Activated CD4-positive, alpha-beta T cell treated with anti-CD3 and anti-CD28 coated beads, Interleukin-2, amount 10 ng/mL, durations not matched to agents 24 days and 14 days (primary cell): ENCODE measurements around the gene EFCAB11. TPM values are rescaled to one million over a fixed set of nuclear protein-coding genes. Genes with fewer than 3 reads are reported as not detected.

Experiments used
- DNase-seq: peaks from one replicate; pipeline ENCODE4 v3.0.0; 2022
- H3K27ac Mint-ChIP-seq: one replicate; pipeline ENCODE4 v1.8.0; 2022; ENCODE audit warnings: mild to moderate bottlenecking, mixed read lengths
- H3K27me3 Mint-ChIP-seq: one replicate; pipeline ENCODE4 v1.8.0; 2022; ENCODE audit warnings: mixed read lengths
- H3K36me3 Mint-ChIP-seq: one replicate; pipeline ENCODE4 v1.8.0; 2022; ENCODE audit warnings: low read depth, mild to moderate bottlenecking, mixed read lengths
- H3K4me1 Mint-ChIP-seq: one replicate; pipeline ENCODE4 v1.8.0; 2021; ENCODE audit warnings: mixed read lengths
- H3K4me3 Mint-ChIP-seq: one replicate; pipeline ENCODE4 v1.8.0; 2022; ENCODE audit warnings: mild to moderate bottlenecking, moderate library complexity, mixed read lengths
- H3K9me3 Mint-ChIP-seq: one replicate; pipeline ENCODE4 v1.8.0; 2021; ENCODE audit warnings: mixed read lengths
- intact Hi-C: fragments of 100-400 bp; cut with micrococcal nuclease; formaldehyde crosslinking; loops from one replicate; pipeline ENCODE4 v1.15.1; 2023
- total RNA-seq: library from RNA; stranded (reverse); gene quantifications from 2 replicates; pipeline ENCODE4 v1.2.3, GENCODE V29; 2022

EFCAB11 gene
- total RNA-seq, 1 donor from 2014 or later: 6.8 TPM

DNA sequence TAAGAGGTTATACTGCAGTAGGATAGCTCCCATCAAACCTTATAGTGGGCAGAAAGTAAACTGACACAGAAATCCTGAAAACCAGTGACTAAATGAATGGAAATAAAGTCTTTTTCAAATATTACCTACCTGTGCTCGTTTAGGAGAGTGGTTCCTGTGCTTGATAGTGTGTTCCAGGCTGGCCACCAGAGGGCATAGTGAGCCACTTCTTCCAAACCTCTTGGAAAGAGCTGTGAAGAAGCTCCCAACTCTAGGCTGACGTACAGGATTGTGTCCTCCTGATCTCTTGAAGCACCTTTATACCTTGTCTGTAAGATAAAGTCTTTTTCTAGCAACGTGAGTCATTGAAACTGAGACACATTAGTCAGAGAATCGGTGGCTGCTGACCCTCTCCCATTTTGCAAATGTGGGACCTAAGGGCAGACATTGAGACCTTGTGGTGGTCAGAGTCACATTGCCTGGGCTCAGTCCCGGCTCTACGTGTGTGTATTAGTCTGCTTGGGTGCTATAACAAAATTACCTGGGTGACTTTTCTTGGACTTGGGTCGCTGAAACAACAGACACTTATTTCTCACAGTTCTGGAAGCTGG lies 18.8 kb upstream of the EFCAB11 start:
- peak; percentile 84 for DNase-seq
- intact Hi-C loops: loop anchor here (1.0 kb wide), 3 partner anchors 34 to 262 kb away; no protein-coding TSS in a partner anchor
- no peaks in the 10 kb centered on the region for H3K27me3 Mint-ChIP-seq
- no peaks in the 10 kb centered on the region for H3K9me3 Mint-ChIP-seq
- H3K36me3 Mint-ChIP-seq: peaks cover 67% of the 10 kb centered on the region
- no peak overlapping the region for H3K4me3 Mint-ChIP-seq
- H3K27ac Mint-ChIP-seq: no peak overlapping the region
- H3K4me1 Mint-ChIP-seq: peaks cover 4% of the 10 kb centered on the region

GRCh38 chr14:89965839-89966238 lies 11.3 kb upstream of the EFCAB11 start:
- Mint-ChIP-seq H3K4me3 (no peak overlapping the region), H3K4me1 (peaks cover 30% of the 10 kb centered on the region), H3K27me3 (no peaks in the 10 kb centered on the region), H3K27ac (no peak overlapping the region), H3K36me3 (peaks cover 80% of the 10 kb centered on the region), H3K9me3 (no peaks in the 10 kb centered on the region)
- DNase-seq: no peak
- intact Hi-C loops: no loop called here

DNA sequence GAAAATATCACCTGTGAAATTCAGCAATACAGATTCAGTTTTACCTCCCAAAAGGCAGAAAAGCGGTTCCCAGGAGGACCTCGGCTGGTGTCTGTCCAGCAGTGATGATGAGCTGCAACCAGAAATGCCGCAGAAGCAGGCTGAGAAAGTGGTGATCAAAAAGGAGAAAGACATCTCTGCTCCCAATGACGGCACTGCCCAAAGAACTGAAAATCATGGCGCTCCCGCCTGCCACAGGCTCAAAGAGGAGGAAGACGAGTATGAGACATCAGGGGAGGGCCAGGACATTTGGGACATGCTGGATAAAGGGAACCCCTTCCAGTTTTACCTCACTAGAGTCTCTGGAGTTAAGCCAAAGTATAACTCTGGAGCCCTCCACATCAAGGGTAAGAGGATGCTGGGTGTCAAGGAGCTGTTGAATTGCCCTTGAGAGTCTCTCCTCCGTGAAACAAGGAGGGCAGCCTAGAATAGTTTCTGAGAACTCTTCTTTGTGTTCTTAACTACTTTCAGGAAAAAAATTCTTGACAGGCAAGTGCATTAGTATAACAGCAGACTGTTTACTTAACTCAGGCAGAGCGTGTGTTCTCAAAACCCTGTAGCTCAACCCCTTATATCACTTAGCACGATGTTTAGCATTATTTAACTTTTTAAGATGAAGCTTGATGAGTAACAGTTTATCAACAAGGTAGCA lies 8.9 kb upstream of the EFCAB11 start:
- Mint-ChIP-seq H3K36me3 (peaks cover 78% of the 10 kb centered on the region), H3K27ac (peak overlapping the region; percentile 4), H3K27me3 (no peaks in the 10 kb centered on the region), H3K4me3 (no peak overlapping the region), H3K4me1 (peaks cover 44% of the 10 kb centered on the region), H3K9me3 (no peaks in the 10 kb centered on the region)
- no peak for DNase-seq
- intact Hi-C loops: no loop called here

- Mint-ChIP-seq H3K4me1 (peaks cover 60% of the 10 kb centered on the region), H3K27ac (peak overlapping the region; percentile 76), H3K9me3 (no peaks in the 10 kb centered on the region), H3K36me3 (peaks cover 81% of the 10 kb centered on the region), H3K4me3 (peak overlapping the region; percentile 60), H3K27me3 (no peaks in the 10 kb centered on the region)
- DNase-seq: no peak
- intact Hi-C loops: loop anchor here (1.0 kb wide), 1 partner anchor 532 kb away; no protein-coding TSS in a partner anchor
These were observed 6.4 kb upstream of the EFCAB11 start for GRCh38 chr14:89960914-89961313.

DNA sequence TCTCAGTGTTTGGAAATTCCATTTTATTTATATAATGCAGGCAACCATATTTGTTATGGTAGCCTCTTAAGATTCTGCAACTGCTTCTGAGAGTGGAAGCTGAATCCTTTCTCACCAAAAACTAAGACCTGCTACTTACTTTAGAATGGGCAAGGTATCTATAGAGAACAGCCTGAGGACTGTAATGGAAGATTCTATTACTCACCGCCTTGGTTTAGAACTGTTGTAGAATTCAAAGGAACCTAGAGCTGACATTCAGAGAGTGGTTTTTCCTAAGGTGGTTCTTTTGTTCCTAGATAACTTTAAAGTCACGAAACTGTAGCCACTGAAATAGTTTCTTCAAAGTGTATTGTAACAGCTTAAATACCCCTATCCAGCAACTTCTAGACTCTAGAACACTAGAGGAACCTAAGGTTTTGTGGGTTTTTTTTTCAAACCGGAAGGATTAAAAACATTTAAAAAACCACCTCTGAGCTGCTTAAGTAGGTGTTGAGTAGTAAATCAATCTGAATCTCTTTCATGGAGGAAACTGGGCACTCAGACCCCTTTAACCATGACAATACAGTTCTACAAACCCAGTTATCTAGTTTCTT lies 5.4 kb upstream of the EFCAB11 start:
- peak; percentile 65 for DNase-seq
- intact Hi-C loops: loop anchor here (1.0 to 5.0 kb wide), 4 partner anchors 343 to 1953 kb away; partner anchors contain the start of genes CALM1 and GPR65
- Mint-ChIP-seq H3K36me3 (peaks cover 73% of the 10 kb centered on the region), H3K27ac (peak overlapping the region; percentile 76), H3K9me3 (no peaks in the 10 kb centered on the region), H3K4me3 (peak overlapping the region; percentile 60), H3K27me3 (no peaks in the 10 kb centered on the region), H3K4me1 (peaks cover 60% of the 10 kb centered on the region)

DNA sequence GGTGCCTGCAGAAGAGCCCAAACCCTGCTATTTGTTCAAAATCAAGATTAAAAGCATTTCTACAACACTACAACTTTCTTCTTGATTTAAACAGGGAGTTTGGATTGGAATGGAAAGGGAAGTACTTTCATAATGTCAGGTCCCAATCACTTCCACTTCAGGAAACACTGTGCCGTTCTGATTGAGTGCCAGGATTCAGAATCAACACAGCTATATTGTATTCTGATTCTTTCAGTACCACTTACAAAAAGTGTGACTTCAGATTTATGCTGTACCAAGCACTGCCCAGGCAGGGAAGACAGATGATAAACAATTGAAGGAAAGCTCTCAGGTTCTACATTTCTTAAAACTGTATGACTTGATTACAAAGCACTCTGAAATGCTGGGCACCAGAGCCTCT lies 4.4 kb upstream of the EFCAB11 start:
- intact Hi-C loops: loop anchor here (5.0 kb wide), 3 partner anchors 342 to 1952 kb away; partner anchors contain the start of genes CALM1 and GPR65
- no peaks in the 10 kb centered on the region for H3K9me3 Mint-ChIP-seq
- H3K4me1 Mint-ChIP-seq: peaks cover 59% of the 10 kb centered on the region
- DNase-seq: no peak
- no peaks in the 10 kb centered on the region for H3K27me3 Mint-ChIP-seq
- H3K27ac Mint-ChIP-seq: peak overlapping the region; percentile 48
- peaks cover 63% of the 10 kb centered on the region for H3K36me3 Mint-ChIP-seq
- H3K4me3 Mint-ChIP-seq: peak overlapping the region; percentile 55

DNA sequence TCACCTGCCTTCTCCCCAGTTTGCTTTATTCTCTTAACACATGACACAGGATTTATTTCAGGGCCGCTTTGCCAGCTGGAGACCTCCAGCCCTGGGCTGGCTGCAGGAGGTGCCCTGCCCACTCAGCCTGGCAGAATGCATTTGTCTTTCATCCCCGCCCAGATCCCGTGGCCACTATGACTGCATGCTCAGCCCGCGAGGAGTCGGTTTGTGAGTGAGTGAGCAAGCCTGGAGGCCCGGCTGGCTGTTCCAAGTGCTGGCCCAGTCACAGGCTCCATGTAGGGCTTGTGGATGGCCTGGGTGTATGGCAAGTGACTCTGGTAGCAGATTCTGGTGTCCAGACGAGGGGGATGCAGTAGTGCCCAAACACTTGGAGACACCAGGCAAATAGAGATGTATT lies 3.3 kb upstream of the EFCAB11 start:
- intact Hi-C loops: loop anchor here (5.0 kb wide), 3 partner anchors 340 to 1950 kb away; partner anchors contain the start of genes CALM1 and GPR65
- Mint-ChIP-seq H3K27ac (peak overlapping the region; percentile 59), H3K36me3 (peaks cover 52% of the 10 kb centered on the region), H3K4me1 (peaks cover 61% of the 10 kb centered on the region), H3K9me3 (no peaks in the 10 kb centered on the region), H3K27me3 (no peaks in the 10 kb centered on the region), H3K4me3 (peak overlapping the region; percentile 39)
- DNase-seq: no peak

- no peak for DNase-seq
- Mint-ChIP-seq H3K36me3 (peaks cover 47% of the 10 kb centered on the region), H3K4me3 (peak overlapping the region; percentile 90), H3K27ac (peak overlapping the region; percentile 97), H3K27me3 (no peaks in the 10 kb centered on the region), H3K9me3 (no peaks in the 10 kb centered on the region), H3K4me1 (peaks cover 61% of the 10 kb centered on the region)
- intact Hi-C loops: loop anchor here (5.0 kb wide), 3 partner anchors 340 to 1950 kb away; partner anchors contain the start of genes CALM1 and GPR65
These were observed 2.8 kb upstream of the EFCAB11 start for GRCh38 chr14:89957376-89957775.

- H3K4me3 Mint-ChIP-seq: peak overlapping the region; percentile 90
- H3K27ac Mint-ChIP-seq: peak overlapping the region; percentile 97
- H3K36me3 Mint-ChIP-seq: peaks cover 42% of the 10 kb centered on the region
These were observed 2.1 kb upstream of the EFCAB11 start for GRCh38 chr14:89956661-89957009.

DNA sequence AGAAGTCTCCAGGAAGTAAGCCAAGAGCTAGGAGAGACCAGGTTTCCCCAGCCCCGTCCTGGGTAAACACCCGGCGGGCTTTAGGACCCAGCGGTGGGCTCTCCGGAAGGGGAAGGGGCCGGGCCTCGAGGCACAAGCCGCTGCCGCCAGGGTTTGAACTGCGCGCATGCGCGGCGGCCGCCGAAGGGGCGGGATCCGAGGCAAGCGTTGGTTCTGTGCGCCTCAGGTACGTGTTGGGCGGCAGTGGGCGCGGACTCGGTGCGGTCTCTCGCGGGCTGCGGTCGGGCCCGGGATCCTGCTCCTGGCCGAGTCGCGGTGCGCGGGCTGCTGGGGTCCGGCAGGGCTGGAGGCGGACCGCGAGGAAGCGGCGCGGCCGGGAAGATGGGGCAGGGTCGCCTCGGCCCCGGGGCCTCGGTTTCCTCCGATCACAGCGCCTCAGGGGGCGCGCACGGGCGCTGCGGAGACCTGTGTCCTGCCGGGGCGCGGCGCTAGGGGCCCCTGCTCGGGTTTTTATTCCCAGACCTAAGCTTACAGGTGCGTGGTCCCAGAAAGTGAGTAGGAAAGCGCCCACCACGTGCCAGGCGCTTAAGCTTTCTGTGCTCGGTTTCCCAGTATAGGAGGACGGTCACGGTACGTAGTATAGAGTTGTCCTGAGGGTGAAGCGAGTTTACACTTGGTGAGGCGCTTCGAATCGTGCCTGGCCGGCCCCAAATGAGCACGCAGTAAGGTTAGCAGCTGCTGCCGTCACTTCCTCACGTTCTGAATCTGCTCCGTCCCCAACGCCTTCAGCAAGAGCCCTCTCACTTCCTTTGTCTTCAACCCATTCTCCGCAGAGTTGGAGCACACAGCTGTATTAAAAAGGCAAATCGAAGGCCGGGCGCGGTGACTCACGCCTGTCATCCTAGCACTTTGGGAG lies 1.5 kb upstream of the EFCAB11 start, which contains the start of gene TDP1:
Gene TDP1 (plus strand): TSS at position 183 of the 916 bp plus-strand sequence. CDS start 7,188 bp downstream, outside the sequence.
- Mint-ChIP-seq H3K4me1 (peaks cover 52% of the 10 kb centered on the region), H3K27ac (peak within 1 kb of the TSS; percentile 97), H3K27me3 (no peaks in the 10 kb centered on the region), H3K36me3 (peaks cover 36% of the 10 kb centered on the region), H3K4me3 (peak within 1 kb of the TSS; percentile 90), H3K9me3 (no peaks in the 10 kb centered on the region)
- peak; percentile 99 for DNase-seq
- intact Hi-C loops: loop anchor here (2.0 to 5.0 kb wide), 7 partner anchors 17 to 1949 kb away; partner anchors contain the start of genes CALM1, FOXN3, GPR65 and KCNK13

More at GRCh38 chr14:89956661-89957009, 2.1 kb upstream of the EFCAB11 start:
- Mint-ChIP-seq H3K9me3 (no peaks in the 10 kb centered on the region), H3K27me3 (no peaks in the 10 kb centered on the region), H3K4me1 (peaks cover 58% of the 10 kb centered on the region)
- DNase-seq: no peak
- intact Hi-C loops: loop anchor here (5.0 kb wide), 3 partner anchors 339 to 1949 kb away; partner anchors contain the start of genes CALM1 and GPR65

DNA sequence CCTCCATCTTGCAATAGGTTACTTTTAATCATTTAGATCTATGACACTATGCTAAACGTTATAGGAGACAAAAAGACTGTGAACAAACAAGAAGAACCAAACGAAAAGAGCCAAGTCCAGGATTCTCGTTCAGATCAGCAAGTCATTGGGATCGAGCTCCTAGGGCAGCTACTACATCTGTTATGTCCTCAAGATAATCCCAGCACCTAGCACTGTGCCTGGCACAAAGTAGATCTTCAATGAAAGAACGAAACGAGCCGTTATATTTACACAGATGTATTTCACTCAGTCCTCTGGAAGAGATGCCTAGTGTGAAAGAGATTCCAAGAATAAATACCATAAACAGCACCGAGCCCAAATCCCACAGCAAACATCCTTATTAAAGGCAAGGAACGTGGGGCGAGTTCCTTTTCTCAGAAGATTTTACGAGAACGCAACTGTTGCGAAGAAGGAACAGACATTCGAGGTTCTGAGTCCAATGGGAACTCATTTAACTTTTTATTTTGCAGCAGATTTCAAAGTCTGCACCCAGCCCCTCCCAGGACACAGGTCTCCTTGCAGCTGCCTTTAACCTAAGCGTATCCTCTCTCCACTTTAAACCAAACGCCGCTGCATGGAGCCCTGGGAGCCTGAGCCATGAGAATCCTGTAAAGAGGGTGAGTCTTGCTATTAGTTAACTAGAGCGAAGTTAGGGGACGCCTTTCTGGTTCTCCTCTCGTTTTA lies 653 bp upstream of the EFCAB11 start:
- Mint-ChIP-seq H3K4me3 (peak overlapping the region; percentile 90), H3K9me3 (no peaks in the 10 kb centered on the region), H3K27ac (peak overlapping the region; percentile 90), H3K4me1 (peaks cover 44% of the 10 kb centered on the region), H3K27me3 (no peaks in the 10 kb centered on the region), H3K36me3 (peaks cover 28% of the 10 kb centered on the region)
- intact Hi-C loops: loop anchor here (2.0 to 5.0 kb wide), 7 partner anchors 16 to 1948 kb away; partner anchors contain the start of genes CALM1, FOXN3, GPR65 and KCNK13
- DNase-seq: peak; percentile 77

GRCh38 chr14:89953602-89954001 lies 928 bp downstream of the EFCAB11 start:
- no peak overlapping the region for H3K27ac Mint-ChIP-seq
- no peaks in the 10 kb centered on the region for H3K27me3 Mint-ChIP-seq
- no peak for DNase-seq
- peaks cover 23% of the 10 kb centered on the region for H3K36me3 Mint-ChIP-seq
- H3K4me3 Mint-ChIP-seq: peak overlapping the region; percentile 90
- peaks cover 35% of the 10 kb centered on the region for H3K4me1 Mint-ChIP-seq
- intact Hi-C loops: loop anchor here (2.0 kb wide), 4 partner anchors 15 to 537 kb away; partner anchors contain the start of genes FOXN3, KCNK13 and PSMC1
- H3K9me3 Mint-ChIP-seq: no peaks in the 10 kb centered on the region
